ENCODE measurements around the gene TRMT112. TPM values are rescaled to one million over a fixed set of nuclear protein-coding genes. Genes with fewer than 3 reads are reported as not detected.

TRMT112 gene
- total RNA-seq, 4 donors from 2014 or later, result 202 to 248 (median 211) TPM

DNA sequence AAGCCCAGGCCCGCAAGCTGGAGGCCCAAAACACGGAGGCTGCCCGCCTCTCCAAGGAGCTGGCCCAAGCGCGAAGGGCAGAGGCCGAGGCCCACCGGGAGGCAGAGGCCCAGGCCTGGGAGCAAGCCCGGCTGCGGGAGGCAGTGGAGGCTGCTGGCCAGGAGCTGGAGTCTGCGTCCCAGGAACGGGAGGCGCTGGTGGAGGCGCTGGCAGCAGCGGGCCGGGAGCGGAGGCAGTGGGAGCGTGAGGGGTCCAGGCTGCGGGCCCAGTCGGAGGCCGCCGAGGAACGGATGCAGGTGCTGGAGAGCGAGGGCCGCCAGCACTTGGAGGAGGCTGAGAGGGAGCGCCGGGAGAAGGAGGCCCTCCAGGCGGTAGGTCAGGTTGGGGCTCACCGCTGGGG, 27.4 kb upstream of the TRMT112 start:
- no peak for TF ChIP-seq POLR2A (IDR thresholded peaks at IDR 0.05)
- TF ChIP-seq, protein P1, sequence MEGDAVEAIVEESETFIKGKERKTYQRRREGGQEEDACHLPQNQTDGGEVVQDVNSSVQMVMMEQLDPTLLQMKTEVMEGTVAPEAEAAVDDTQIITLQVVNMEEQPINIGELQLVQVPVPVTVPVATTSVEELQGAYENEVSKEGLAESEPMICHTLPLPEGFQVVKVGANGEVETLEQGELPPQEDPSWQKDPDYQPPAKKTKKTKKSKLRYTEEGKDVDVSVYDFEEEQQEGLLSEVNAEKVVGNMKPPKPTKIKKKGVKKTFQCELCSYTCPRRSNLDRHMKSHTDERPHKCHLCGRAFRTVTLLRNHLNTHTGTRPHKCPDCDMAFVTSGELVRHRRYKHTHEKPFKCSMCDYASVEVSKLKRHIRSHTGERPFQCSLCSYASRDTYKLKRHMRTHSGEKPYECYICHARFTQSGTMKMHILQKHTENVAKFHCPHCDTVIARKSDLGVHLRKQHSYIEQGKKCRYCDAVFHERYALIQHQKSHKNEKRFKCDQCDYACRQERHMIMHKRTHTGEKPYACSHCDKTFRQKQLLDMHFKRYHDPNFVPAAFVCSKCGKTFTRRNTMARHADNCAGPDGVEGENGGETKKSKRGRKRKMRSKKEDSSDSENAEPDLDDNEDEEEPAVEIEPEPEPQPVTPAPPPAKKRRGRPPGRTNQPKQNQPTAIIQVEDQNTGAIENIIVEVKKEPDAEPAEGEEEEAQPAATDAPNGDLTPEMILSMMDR (IDR thresholded peaks at IDR 0.05), result no peak
- Histone ChIP-seq H3K9me3 (no peaks in the 10 kb centered on the region), H3K36me3 (no peaks in the 10 kb centered on the region), H3K27ac (no peak overlapping the region), H3K4me3 (no peak overlapping the region), H3K27me3 (no peaks in the 10 kb centered on the region), H3K4me1 (peaks cover 32 to 68% (median 40%) of the 10 kb centered on the region in 3 donors)
- WGBS, 2 donors, result 93% methylated on average over 8 to 28 of the region's 28 CpGs
- no peak for DNase-seq
- intact Hi-C loops (cut with DNase I), result no loop called here

DNA sequence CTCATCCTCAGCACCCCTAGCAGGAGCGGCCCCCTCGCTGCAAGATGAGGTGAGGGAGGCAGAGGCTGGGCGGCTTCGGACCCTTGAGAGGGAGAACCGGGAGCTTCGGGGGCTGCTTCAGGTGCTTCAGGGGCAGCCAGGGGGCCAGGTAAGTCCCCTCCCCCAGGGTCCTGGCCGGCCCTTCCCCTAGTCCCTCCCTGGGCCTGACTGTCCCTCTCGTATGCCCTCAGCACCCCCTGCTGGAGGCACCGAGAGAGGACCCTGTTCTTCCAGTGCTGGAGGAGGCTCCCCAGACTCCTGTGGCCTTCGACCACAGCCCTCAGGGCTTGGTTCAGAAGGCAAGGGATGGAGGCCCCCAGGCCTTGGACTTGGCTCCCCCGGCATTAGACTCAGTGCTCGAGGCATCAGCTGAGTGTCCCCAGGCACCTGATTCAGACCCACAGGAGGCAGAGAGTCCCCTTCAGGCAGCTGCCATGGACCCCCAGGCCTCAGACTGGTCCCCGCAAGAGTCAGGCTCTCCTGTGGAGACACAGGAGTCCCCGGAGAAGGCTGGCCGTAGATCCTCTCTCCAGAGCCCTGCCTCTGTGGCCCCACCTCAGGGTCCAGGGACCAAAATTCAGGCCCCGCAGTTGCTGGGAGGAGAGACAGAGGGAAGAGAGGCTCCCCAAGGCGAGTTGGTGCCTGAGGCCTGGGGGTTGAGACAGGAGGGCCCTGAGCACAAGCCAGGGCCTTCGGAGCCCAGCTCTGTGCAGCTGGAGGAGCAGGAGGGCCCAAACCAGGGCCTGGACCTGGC, 26.6 kb upstream of the TRMT112 start:
- H3K36me3 ChIP-seq, result no peaks in the 10 kb centered on the region
- TF ChIP-seq POLR2A (IDR thresholded peaks at IDR 0.05), result no peak
- TF ChIP-seq, protein P1 (IDR thresholded peaks at IDR 0.05), result peak in 3 of 6 experiments; percentile 5 to 44 (median 35)
- no peaks in the 10 kb centered on the region for H3K27me3 ChIP-seq
- intact Hi-C loops (cut with DNase I), result no loop called here
- DNase-seq, result no peak
- 80% methylated on average over 9 of the region's 18 CpGs; no CpG with 5 or more reads in 1 of the 2 donors for whole genome bisulfite sequencing, 2 donors
- H3K9me3 ChIP-seq, result no peaks in the 10 kb centered on the region
- peaks cover 28 to 69% (median 38%) of the 10 kb centered on the region in 3 donors for H3K4me1 ChIP-seq
- no peak overlapping the region for H3K4me3 ChIP-seq
- no peak overlapping the region for H3K27ac ChIP-seq

DNA sequence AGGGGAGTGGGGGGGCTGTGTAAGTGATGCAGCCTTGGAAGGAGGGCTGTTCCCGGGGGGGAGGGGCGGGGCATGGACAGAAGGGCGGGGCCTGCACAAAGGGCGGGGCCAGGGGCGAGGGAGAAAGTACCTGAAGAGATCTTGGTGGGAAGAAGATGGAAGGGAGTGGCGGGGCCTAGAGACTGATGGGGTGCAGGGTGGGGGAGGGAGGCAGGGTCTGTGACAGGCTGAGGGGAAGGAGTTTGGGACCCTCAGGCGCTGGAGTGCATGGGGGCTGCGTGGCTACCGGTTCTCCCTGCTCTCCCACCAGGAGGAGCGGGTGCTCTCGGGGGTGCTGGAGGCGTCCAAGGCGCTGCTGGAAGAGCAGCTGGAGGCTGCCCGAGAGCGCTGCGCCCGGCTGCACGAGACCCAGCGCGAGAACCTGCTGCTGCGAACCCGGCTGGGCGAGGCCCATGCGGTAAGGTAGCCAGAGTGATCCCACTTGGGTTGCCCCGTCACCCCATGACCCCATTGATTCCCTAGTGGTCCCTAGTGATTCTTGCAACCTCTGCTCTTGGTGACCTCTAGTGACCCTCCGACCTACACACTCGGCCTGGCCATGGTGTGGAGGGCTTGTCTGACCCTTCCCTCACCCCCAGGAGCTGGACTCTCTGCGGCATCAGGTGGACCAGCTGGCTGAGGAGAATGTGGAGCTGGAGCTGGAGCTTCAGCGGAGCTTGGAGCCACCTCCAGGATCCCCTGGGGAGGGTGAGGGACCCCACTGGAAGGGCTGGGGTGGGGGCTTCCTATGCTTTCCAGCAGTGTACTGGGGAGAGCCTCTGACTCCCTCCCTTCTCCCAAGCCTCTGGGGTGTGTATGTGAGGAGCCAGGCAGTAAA, 25.7 kb upstream of the TRMT112 start:
- 48 to 54% methylated on average over 16 to 19 of the region's 29 CpGs for WGBS, 2 donors
- H3K4me3 ChIP-seq, result peak overlapping the region in 3 of 4 donors; percentile 23 to 60 (median 35)
- no peaks in the 10 kb centered on the region for H3K27me3 ChIP-seq

DNA sequence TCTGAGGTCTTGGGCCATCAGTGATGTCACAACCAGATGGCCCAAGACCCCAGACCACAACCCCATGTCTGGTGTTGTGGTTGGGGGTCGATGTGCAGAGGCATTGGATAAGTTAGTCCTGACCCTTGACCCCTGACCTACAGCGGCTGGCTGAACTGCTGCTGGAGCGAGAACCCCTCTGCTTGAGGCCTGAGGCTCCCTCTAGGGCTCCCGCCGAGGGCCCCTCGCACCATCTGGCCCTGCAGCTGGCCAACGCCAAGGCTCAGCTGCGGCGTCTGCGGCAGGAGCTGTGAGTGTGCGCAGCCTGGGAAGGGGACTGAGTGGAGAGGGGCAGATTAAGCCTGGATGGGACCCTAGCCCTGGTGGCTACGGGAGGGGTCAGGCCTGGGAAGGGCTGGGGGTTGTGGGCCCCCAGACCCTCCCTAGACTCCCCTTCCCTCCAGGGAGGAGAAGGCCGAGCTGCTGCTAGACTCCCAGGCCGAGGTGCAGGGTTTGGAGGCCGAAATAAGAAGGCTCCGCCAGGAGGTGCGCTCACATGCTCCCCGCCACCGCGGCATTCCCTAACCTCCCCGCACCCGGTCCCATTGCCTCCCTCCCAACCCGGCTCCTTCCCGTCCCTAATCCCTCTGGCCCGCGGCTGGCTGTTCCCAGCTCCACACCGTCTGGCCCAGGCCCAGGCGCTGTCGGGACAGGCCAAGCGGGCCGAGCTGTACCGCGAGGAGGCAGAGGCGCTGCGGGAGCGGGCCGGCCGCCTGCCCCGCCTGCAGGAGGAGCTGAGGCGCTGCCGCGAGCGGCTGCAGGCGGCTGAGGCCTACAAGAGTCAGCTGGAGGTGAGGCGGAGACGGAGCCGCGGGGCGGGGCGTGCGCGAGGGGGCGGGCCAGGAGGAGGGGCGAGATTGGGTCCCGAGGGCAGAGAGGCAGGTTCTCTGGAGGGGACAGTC, 24.8 kb upstream of the TRMT112 start:
- 47 to 63% methylated on average over 3 to 8 of the region's 55 CpGs for WGBS, 2 donors
- Histone ChIP-seq H3K36me3 (no peaks in the 10 kb centered on the region), H3K9me3 (no peaks in the 10 kb centered on the region), H3K4me1 (peaks cover 17 to 60% (median 20%) of the 10 kb centered on the region in 3 donors), H3K27me3 (no peaks in the 10 kb centered on the region), H3K27ac (peak overlapping the region; percentile 75 to 88 (median 81)), H3K4me3 (peak overlapping the region; percentile 7 to 60 (median 29))
- intact Hi-C loops (cut with DNase I), result no loop called here
- peak in 2 of 4 donors; percentile 29 to 61 for TF ChIP-seq POLR2A (IDR thresholded peaks at IDR 0.05)
- TF ChIP-seq, protein P1 (IDR thresholded peaks at IDR 0.05), result peak in 5 of 6 experiments; percentile 41 to 76 (median 65)
- no peak for DNase-seq

More for the DNA sequence above, 25.7 kb upstream of the TRMT112 start:
- H3K9me3 ChIP-seq, result no peaks in the 10 kb centered on the region
- H3K36me3 ChIP-seq, result no peaks in the 10 kb centered on the region
- H3K4me1 ChIP-seq, result peaks cover 20 to 69% (median 29%) of the 10 kb centered on the region in 3 donors
- no peak for DNase-seq
- peak overlapping the region; percentile 75 to 88 (median 81) for H3K27ac ChIP-seq
- intact Hi-C loops (cut with DNase I), result no loop called here
- no peak for TF ChIP-seq POLR2A (IDR thresholded peaks at IDR 0.05)
- TF ChIP-seq, protein P1 (IDR thresholded peaks at IDR 0.05), result no peak
